Psoas muscle (tissue), 8 donors: Measurements from ENCODE around the gene SLC45A1. TPM values are rescaled to one million over a fixed set of nuclear protein-coding genes. Genes with fewer than 3 reads are reported as not detected.
"Not testable (repeated sequence)": the region's sequence is repeated elsewhere in the genome, so short reads cannot be mapped to it uniquely, and the experiment has no call there.

ENCODE experiments used
- ATAC-seq, 4 donors: fragments of 200-7000 bp; cut with Tn5 transposase; one replicate each; pipeline ENCODE4 v1.9.1; 2020; ENCODE audit warnings: moderate library complexity in 3 of 4, mild to moderate bottlenecking in 2 of 4
- DNase-seq, 2 donors: peaks; one replicate each; pipeline ENCODE4 v3.0.0-alpha.2; 2020
- H3K27ac ChIP-seq: fragments of 200-600 bp; one replicate; pipeline ENCODE4 v1.8.0; 2022
- H3K27me3 ChIP-seq, 3 donors: fragments of 200-600 bp in 1 of 3; one replicate each; pipeline versions ENCODE4 v1.6.1 to v1.8.0; 2013 to 2022; ENCODE audit warnings: low read length in 2 of 3, mild to moderate bottlenecking in 2 of 3, moderate library complexity in 1 of 3; ENCODE audit not compliant: insufficient read depth in 3 of 3
- H3K36me3 ChIP-seq, 2 donors: fragments of 200-600 bp in 1 of 2; one replicate each; pipeline versions ENCODE4 v1.6.1 to v1.8.0; 2013 to 2022; ENCODE audit warnings: low read depth in 1 of 2, mild to moderate bottlenecking in 1 of 2, moderate library complexity in 1 of 2; ENCODE audit not compliant: insufficient read depth in 1 of 2
- H3K4me1 ChIP-seq: fragments of 200-600 bp; one replicate; pipeline ENCODE4 v1.8.0; 2022
- H3K4me3 ChIP-seq: fragments of 200-600 bp; one replicate; pipeline ENCODE4 v1.8.0; 2022; ENCODE audit warnings: mild to moderate bottlenecking
- H3K9me3 ChIP-seq: fragments of 200-600 bp; one replicate; pipeline ENCODE4 v1.8.0; 2022
- CTCF ChIP-seq: fragments of 200-600 bp; IDR thresholded peaks from one replicate; pipeline ENCODE4 v1.8.0; 2022; ENCODE audit warnings: antibody characterized with exemption
- WGBS, 3 donors: extraction: QIAGEN DNeasy Blood & Tissue Kit; methylation state at CpG; one replicate each; pipeline versions ENCODE4 v1.1.6 to v1.1.7; 2013; 5-methylcytosine and 5-hydroxymethylcytosine counted together
- intact Hi-C, 2 donors: fragments of 100-400 bp; cut with DNase I; formaldehyde crosslinking; loops; one replicate each; pipeline versions ENCODE4 v1.11.0 to v1.14.2; 2022
- polyA plus RNA-seq, 3 donors: library from polyadenylated mRNA; stranded (reverse); fragments of 200-250 nt; gene quantifications; one replicate each; pipeline ENCODE4 v1.2.3, GENCODE V29; 2013
- total RNA-seq, 4 donors: library from RNA; stranded (reverse); fragmentation: NEBNext Ultra II Directional in 2 of 4; extraction: Animal tissue kit (Norgen Biotek cat#: 25700) in 2 of 4; gene quantifications; one replicate each; pipeline versions ENCODE4 v1.2.1 to v1.2.4, GENCODE V29; 2021 to 2023
- donor health status: healthy with polysubstance abuse.
- donor health status: DM: no; HTN: no; CAD: no; lungs with moderate emphysema.
- donor health status: Bipolar disorder and iron deficiency.
- donor health status: healthy.
- donor health status: DM: yes; HTN: yes; CAD: no.
- donor health status: DM: no; HTN: no; CAD: no.
- donor health status: DM: no; HTN: no; CAD: no.
- donor health status: DM: yes; HTN: yes; CAD: no.

The SLC45A1 gene
- total and polyA plus RNA-seq, 7 donors, result 0.44 to 1.4 (median 0.94) TPM

GRCh38 chr1:8276932-8277331 is 41.0 kb upstream of the SLC45A1 start:
- H3K27ac ChIP-seq, result no peak overlapping the region
- no peak for ATAC-seq
- no peak for DNase-seq
- intact Hi-C loops, result no loop called here
- no peaks in the 10 kb centered on the region for H3K4me1 ChIP-seq
- H3K4me3 ChIP-seq, result no peak overlapping the region
- no peaks in the 10 kb centered on the region for H3K36me3 ChIP-seq
- no peak for TF ChIP-seq CTCF
- 71 to 80% (median 77%) methylated on average over 4 of the region's 4 CpGs for WGBS, 3 donors
- H3K9me3 ChIP-seq, result no peaks in the 10 kb centered on the region
- H3K27me3 ChIP-seq, result no peaks in the 10 kb centered on the region

- H3K27me3 ChIP-seq, ATAC-seq, H3K4me3 ChIP-seq, H3K36me3 ChIP-seq, H3K27ac ChIP-seq, intact Hi-C loops, H3K4me1 ChIP-seq, H3K9me3 ChIP-seq, DNase-seq: not testable (repeated sequence)
- 69 to 77% (median 75%) methylated on average over 8 of the region's 8 CpGs for WGBS, 3 donors
Observed at GRCh38 chr1:8278677-8279076, 39.2 kb upstream of the SLC45A1 start.

DNA sequence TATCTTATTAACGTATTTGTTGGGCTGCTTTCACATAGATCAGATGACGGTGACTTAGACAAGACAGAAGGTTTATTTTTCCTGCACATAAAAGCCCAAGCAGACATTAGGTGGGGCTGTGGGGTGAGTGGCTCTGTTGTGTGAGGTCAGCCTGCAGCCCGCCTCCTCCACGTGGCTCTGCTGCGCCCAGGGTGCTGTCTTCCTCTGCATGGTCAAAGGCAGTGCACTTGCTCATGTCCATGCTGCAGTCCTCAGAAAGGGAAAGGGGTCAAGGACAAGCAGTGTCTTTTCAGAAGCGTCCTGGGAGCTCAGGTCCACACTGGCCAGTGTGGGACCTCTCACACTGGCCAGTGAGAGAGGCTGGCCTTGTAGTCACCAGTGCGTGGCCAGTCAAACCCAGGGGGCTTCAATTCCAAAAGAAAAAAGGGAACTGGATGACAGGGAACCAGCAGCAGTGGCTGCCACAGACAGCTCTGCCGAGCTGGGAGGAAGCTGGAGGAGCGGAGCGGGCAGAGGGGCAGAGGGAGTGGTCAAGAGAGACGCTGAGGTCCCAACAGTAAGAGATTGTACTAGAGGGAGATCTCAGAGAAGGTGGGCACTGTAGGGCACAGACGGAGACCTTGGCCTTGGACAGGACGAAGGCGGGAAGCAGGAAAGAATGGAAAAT is 35.9 kb upstream of the SLC45A1 start:
- ATAC-seq (no peak), DNase-seq (no peak)
- no peaks in the 10 kb centered on the region for H3K9me3 ChIP-seq
- H3K4me3 ChIP-seq, result no peak overlapping the region
- H3K27me3 ChIP-seq, result peaks cover 0 to 13% (median 0%) of the 10 kb centered on the region in 3 donors
- H3K4me1 ChIP-seq, result no peaks in the 10 kb centered on the region
- intact Hi-C loops, result no loop called here
- H3K27ac ChIP-seq, result no peak overlapping the region
- WGBS, 3 donors, result 65 to 73% (median 67%) methylated on average over 14 of the region's 14 CpGs
- TF ChIP-seq CTCF, result no peak
- H3K36me3 ChIP-seq, result no peaks in the 10 kb centered on the region

DNA sequence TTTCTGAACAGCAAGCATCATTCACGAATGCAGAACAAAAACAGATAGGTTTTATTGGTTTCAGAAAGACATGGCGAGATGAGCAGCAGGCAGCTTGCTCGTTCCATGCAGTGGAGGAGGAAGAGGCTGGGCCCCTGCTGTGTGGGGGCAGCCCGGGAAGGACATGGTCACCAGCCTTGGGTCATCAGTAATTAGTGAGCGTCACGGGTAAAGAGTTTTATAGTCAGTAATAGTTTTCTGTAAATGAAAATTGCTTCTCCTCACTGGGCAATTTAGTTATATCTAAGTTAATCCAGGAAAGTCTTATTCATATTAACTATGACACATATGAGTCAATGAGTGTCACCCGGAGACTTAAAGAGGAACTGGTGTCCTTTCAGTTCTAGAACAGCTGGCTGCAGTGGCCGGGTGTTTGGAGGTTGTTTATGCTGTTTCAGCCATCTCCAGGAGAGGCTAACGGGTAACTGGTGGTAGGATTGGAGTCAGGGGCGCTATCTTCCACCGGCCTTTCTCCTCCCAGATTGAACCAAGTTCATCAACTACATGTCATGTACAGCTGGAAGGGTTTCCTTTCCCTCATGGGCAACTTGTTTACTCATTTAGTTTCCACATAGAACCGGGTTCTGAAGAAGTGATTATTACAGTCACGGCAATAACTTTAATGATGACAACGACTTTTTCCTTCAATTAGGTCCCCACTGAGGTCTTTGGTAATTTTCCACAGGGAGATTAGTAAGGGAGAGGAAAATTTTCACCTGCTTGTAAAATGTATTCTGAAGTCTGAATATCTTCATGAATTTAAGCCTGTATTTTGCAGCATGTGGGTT is 34.6 kb upstream of the SLC45A1 start:
- Histone ChIP-seq H3K36me3 (no peaks in the 10 kb centered on the region), H3K9me3 (no peaks in the 10 kb centered on the region), H3K27ac (no peak overlapping the region), H3K27me3 (peaks cover 0 to 13% (median 0%) of the 10 kb centered on the region in 3 donors), H3K4me3 (no peak overlapping the region), H3K4me1 (no peaks in the 10 kb centered on the region)
- intact Hi-C loops, result no loop called here
- 46 to 56% (median 51%) methylated on average over 14 of the region's 14 CpGs for WGBS, 3 donors
- TF ChIP-seq CTCF, result no peak
- ATAC-seq (no peak), DNase-seq (no peak)

DNA sequence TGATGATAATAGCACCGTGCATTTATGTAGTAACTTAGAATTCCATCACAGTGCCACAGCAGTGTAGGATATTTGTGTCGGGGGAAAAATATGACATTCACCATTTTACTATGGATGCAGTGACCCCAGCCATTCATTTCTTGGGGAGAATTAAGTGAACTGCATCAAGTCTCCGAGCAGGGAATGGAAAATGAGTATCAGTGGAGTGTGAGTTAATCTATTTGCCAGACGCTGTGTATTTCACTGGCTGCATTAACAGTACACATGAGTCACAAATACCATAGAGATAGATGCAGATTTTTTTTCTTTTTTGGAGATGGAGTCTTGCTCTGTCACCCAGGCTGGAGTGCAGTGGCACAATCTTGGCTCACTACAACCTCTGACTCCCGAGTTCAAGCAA is 33.8 kb upstream of the SLC45A1 start:
- no peak for TF ChIP-seq CTCF
- intact Hi-C loops, result no loop called here
- H3K27ac ChIP-seq, result no peak overlapping the region
- peaks cover 0 to 13% (median 0%) of the 10 kb centered on the region in 3 donors for H3K27me3 ChIP-seq
- H3K4me1 ChIP-seq, result no peaks in the 10 kb centered on the region
- no peaks in the 10 kb centered on the region for H3K9me3 ChIP-seq
- 50 to 58% (median 58%) methylated on average over 5 of the region's 5 CpGs for WGBS, 3 donors
- H3K4me3 ChIP-seq, result no peak overlapping the region
- H3K36me3 ChIP-seq, result no peaks in the 10 kb centered on the region
- ATAC-seq, result no peak
- DNase-seq, result no peak
